Testis (tissue), 2 donors: ENCODE data around the gene HEMK1.

Experiments
- CTCF ChIP-seq, 3 experiments: fragments of 450-650 bp in 2 of 3; fragments of 200-600 bp in 1 of 3; sonication (generic) in 1 of 3; IDR thresholded peaks; one replicate each; pipeline ENCODE4 v1.5.1; 2016 to 2019; ENCODE audit warnings: antibody characterized with exemption in 3 of 3, mild to moderate bottlenecking in 2 of 3, moderate library complexity in 1 of 3
- POLR2A ChIP-seq: fragments of 450-650 bp; IDR thresholded peaks from one replicate; pipeline ENCODE4 v1.6.1; 2017; ENCODE audit warnings: antibody characterized with exemption, mild to moderate bottlenecking, moderate library complexity

DNA sequence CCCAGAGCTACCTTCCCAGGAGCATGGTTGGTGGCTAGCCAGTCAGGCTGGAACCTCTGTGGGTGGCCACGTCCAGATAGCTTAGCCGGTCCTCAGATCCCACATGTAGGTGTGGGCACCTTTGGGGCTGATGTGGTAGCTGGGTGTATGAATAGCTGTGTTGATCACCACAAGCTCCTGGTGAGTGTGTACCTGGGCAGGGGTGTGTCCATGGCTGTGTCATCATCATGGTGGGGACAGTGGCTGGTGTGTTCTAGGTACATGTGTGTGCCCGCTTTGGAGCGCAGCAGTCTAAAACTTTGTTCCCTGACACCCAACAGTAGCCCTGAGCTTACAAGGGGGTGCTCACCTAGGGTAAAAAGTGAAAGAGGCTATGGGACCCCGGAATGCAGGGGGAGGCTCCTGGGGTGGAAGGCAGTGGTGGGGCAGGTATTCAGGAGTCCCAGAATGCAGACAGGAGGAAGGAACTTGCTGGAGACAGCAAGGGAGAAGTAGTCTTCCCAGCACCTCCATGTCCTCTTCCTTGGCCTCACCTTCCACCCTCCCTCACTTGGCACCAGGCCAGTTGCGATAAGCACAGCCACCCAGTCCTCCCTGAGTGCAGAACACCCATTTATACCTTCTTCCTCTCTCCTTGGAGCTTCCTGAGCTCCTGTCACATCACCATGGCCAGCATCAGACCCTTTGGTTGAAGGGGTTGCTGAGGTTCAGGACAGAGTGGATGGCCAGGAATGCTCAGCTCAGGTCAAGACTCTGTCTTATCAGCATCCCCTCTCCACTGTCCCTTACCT lies 41.1 kb downstream of the HEMK1 start:
- TF ChIP-seq CTCF (IDR thresholded peaks at IDR 0.05) (no peak), POLR2A (no peak)
